PC-3 (cell line): ENCODE measurements around the gene H3-3A.

Experiments used
- EZH2 ChIP-seq: fragments of 300-600 bp; sonication (generic); IDR thresholded peaks from one replicate; pipeline ENCODE4 v1.6.1; 2017; ENCODE audit warnings: antibody characterized with exemption, mild to moderate bottlenecking, low read length; ENCODE audit not compliant: unreplicated experiment
- TF ChIP-seq, protein P1 (sequence below): fragments of 300-600 bp; sonication (generic); conservative IDR thresholded peaks from 2 replicates; pipeline ENCODE4 v1.5.1; 2017; ENCODE audit warnings: antibody characterized with exemption, low read depth, mild to moderate bottlenecking, low read length

- TF ChIP-seq, protein P1, sequence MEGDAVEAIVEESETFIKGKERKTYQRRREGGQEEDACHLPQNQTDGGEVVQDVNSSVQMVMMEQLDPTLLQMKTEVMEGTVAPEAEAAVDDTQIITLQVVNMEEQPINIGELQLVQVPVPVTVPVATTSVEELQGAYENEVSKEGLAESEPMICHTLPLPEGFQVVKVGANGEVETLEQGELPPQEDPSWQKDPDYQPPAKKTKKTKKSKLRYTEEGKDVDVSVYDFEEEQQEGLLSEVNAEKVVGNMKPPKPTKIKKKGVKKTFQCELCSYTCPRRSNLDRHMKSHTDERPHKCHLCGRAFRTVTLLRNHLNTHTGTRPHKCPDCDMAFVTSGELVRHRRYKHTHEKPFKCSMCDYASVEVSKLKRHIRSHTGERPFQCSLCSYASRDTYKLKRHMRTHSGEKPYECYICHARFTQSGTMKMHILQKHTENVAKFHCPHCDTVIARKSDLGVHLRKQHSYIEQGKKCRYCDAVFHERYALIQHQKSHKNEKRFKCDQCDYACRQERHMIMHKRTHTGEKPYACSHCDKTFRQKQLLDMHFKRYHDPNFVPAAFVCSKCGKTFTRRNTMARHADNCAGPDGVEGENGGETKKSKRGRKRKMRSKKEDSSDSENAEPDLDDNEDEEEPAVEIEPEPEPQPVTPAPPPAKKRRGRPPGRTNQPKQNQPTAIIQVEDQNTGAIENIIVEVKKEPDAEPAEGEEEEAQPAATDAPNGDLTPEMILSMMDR: no peak
- no peak for TF ChIP-seq EZH2
Measured at GRCh38 chr1:226060427-226060826, 2.1 kb upstream of the H3-3A start.
